ENCODE results near the gene ASPSCR1. TPM values are rescaled to one million over a fixed set of nuclear protein-coding genes. Genes with fewer than 3 reads are reported as not detected.

Gene ASPSCR1
- total RNA-seq, 4 donors from 2014 or later = 21.0 to 61.7 (median 41.3) TPM

- H3K4me3 ChIP-seq = no peak overlapping the region
- H3K36me3 ChIP-seq = no peaks in the 10 kb centered on the region
- DNase-seq = no peak
- no peaks in the 10 kb centered on the region for H3K27me3 ChIP-seq
- in situ Hi-C loops (cut with MboI; ENCODE audit: low pct_ligation_motif_present in 1 of 4, low pct_unique_long_range_greater_than_20kb in 1 of 4, low sequenced_read_pairs in 3 of 4) (no loop called here), intact Hi-C loops (cut with DNase I; ENCODE audit: low total_unique reads) (no loop called here)
- H3K4me1 ChIP-seq = peaks cover 7 to 24% (median 21%) of the 10 kb centered on the region in 4 donors
- no peaks in the 10 kb centered on the region for H3K9me3 ChIP-seq
- H3K27ac ChIP-seq = no peak overlapping the region
- WGBS, 2 donors (ENCODE audit: low coverage in 1 of 2) = 95% methylated on average over 29 of the region's 29 CpGs; no CpG with 5 or more reads in 1 of the 2 donors
- no peak for TF ChIP-seq POLR2A (IDR thresholded peaks at IDR 0.05)
- TF ChIP-seq CTCF (IDR thresholded peaks at IDR 0.05) = no peak
- no peak for TF ChIP-seq EP300 (IDR thresholded peaks at IDR 0.05; ENCODE audit: low read depth)
Observed at GRCh38 chr17:81995463-81996231, 18.2 kb downstream of the ASPSCR1 start.

- DNase-seq = no peak
- TF ChIP-seq POLR2A (IDR thresholded peaks at IDR 0.05) (no peak), POLR2AphosphoS5 (IDR thresholded peaks at IDR 0.05) (no peak), EP300 (IDR thresholded peaks at IDR 0.05; ENCODE audit: low read depth) (no peak), CTCF (IDR thresholded peaks at IDR 0.05) (no peak)
- in situ Hi-C loops (cut with MboI; ENCODE audit: low pct_ligation_motif_present in 1 of 4, low pct_unique_long_range_greater_than_20kb in 1 of 4, low sequenced_read_pairs in 3 of 4) = no loop called here
- H3K4me1 ChIP-seq = peaks cover 7 to 23% (median 20%) of the 10 kb centered on the region in 4 donors
- 90% methylated on average over 19 of the region's 28 CpGs; no CpG with 5 or more reads in 1 of the 2 donors for WGBS, 2 donors (ENCODE audit: low coverage in 1 of 2)
- no peaks in the 10 kb centered on the region for H3K9me3 ChIP-seq
- no peak overlapping the region for H3K27ac ChIP-seq
- no peaks in the 10 kb centered on the region for H3K36me3 ChIP-seq
- intact Hi-C loops (cut with DNase I; ENCODE audit: low total_unique reads) = no loop called here
- H3K4me3 ChIP-seq = no peak overlapping the region
- no peaks in the 10 kb centered on the region for H3K27me3 ChIP-seq
Observed at GRCh38 chr17:81996232-81996756, 18.9 kb downstream of the ASPSCR1 start.

GRCh38 chr17:81996757-81997441, 19.5 kb downstream of the ASPSCR1 start:
- intact Hi-C loops (cut with DNase I; ENCODE audit: low total_unique reads) = no loop called here
- H3K27ac ChIP-seq = no peak overlapping the region
- in situ Hi-C loops (cut with MboI; ENCODE audit: low pct_ligation_motif_present in 1 of 4, low pct_unique_long_range_greater_than_20kb in 1 of 4, low sequenced_read_pairs in 3 of 4) = no loop called here
- H3K4me3 ChIP-seq = no peak overlapping the region
- no peaks in the 10 kb centered on the region for H3K27me3 ChIP-seq
- no peak for TF ChIP-seq POLR2AphosphoS5 (IDR thresholded peaks at IDR 0.05)
- no peak for DNase-seq
- H3K9me3 ChIP-seq = no peaks in the 10 kb centered on the region
- WGBS, 2 donors (ENCODE audit: low coverage in 1 of 2) = 96% methylated on average over 30 of the region's 30 CpGs; no CpG with 5 or more reads in 1 of the 2 donors
- H3K4me1 ChIP-seq = peaks cover 7 to 17% (median 15%) of the 10 kb centered on the region in 4 donors
- no peaks in the 10 kb centered on the region for H3K36me3 ChIP-seq

GRCh38 chr17:81998212-81998611, 20.8 kb downstream of the ASPSCR1 start:
- no peaks in the 10 kb centered on the region for H3K9me3 ChIP-seq
- intact Hi-C loops (cut with DNase I; ENCODE audit: low total_unique reads) (no loop called here), in situ Hi-C loops (cut with MboI; ENCODE audit: low pct_ligation_motif_present in 1 of 4, low pct_unique_long_range_greater_than_20kb in 1 of 4, low sequenced_read_pairs in 3 of 4) (no loop called here)
- TF ChIP-seq POLR2AphosphoS5 (IDR thresholded peaks at IDR 0.05) = no peak
- TF ChIP-seq POLR2A (IDR thresholded peaks at IDR 0.05) = no peak
- no peak for TF ChIP-seq EP300 (IDR thresholded peaks at IDR 0.05; ENCODE audit: low read depth)
- TF ChIP-seq CTCF (IDR thresholded peaks at IDR 0.05) = no peak
- no peak overlapping the region for H3K27ac ChIP-seq
- WGBS, 2 donors (ENCODE audit: low coverage in 1 of 2) = 91 to 98% methylated on average over 5 to 7 of the region's 7 CpGs
- DNase-seq = no peak
- peaks cover 0 to 12% (median 8%) of the 10 kb centered on the region in 4 donors for H3K4me1 ChIP-seq
- H3K4me3 ChIP-seq = no peak overlapping the region
- H3K27me3 ChIP-seq = no peaks in the 10 kb centered on the region
- no peaks in the 10 kb centered on the region for H3K36me3 ChIP-seq

Data from transverse colon (tissue), 4 donors.